Ectodermal cell (in vitro differentiated cells): ENCODE results near the gene GALNTL6.

Experiments used
- H3K27ac ChIP-seq: 2 replicates; pipeline ENCODE4 v1.7.0; 2013; ENCODE audit warnings: mild to moderate bottlenecking, low read depth, low read length; ENCODE audit not compliant: insufficient read depth, poor library complexity, severe bottlenecking
- H3K27me3 ChIP-seq: 2 replicates; pipeline ENCODE4 v1.7.0; 2013; ENCODE audit warnings: mild to moderate bottlenecking, low read length; ENCODE audit not compliant: insufficient read depth, control insufficient read depth, poor library complexity, severe bottlenecking
- H3K36me3 ChIP-seq: one replicate; pipeline ENCODE4 v1.7.0; 2013; ENCODE audit warnings: low read length; ENCODE audit not compliant: control insufficient read depth, insufficient read depth
- H3K4me1 ChIP-seq: one replicate; pipeline ENCODE4 v1.7.0; 2013; ENCODE audit warnings: low read length; ENCODE audit not compliant: control insufficient read depth, insufficient read depth
- H3K4me3 ChIP-seq: 2 replicates; pipeline ENCODE4 v1.7.0; 2013; ENCODE audit warnings: low read depth, low read length, control low read depth; ENCODE audit not compliant: insufficient read depth
- H3K9me3 ChIP-seq: 2 replicates; pipeline ENCODE4 v1.7.0; 2013; ENCODE audit warnings: mild to moderate bottlenecking, low read length, moderate library complexity; ENCODE audit not compliant: control insufficient read depth
- WGBS, 2 experiments: methylation state at CpG; one replicate each; pipeline ENCODE4 v1.1.7; 2013; ENCODE audit warnings: missing lambda C conversion rate in 2 of 2; 5-methylcytosine and 5-hydroxymethylcytosine counted together

Gene GALNTL6

DNA sequence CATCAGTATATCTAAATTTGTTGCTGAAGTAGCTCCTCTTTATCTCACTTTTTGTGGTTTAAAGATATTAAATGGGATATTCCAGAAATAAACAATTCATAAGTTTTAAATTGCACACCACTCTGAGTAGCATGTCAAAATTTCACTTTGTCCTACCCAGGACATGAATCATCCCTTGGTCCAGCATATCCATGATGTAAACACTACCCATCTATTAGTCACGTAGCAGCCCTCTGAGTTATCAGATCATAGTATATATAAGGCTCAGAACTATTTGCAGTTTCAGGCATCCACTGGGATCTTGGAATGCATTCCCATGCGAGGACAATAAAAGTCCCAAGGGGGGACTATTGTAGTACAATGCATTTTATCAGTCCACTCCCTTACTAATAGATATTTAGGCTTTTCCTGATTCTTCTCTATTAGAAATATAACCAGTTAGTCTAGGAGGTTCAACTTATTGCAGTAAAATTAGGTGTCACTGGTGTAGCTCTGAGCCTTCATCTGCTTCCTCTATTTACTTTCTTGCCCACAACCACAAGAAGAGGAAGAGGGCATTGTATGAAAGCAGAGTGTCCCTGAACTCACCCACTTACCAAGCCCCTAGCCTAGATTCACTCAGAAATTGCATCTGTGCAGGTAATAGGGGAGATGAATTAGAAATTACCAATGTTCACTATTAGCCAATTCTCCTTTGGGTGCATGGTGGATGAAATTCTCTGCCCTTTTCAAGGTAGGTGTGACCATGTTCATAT, 945.6 kb downstream of the GALNTL6 start:
- no peaks in the 10 kb centered on the region for H3K36me3 ChIP-seq
- WGBS, 2 experiments = 87 to 95% methylated on average over 2 of the region's 2 CpGs
- no peaks in the 10 kb centered on the region for H3K27me3 ChIP-seq
- no peaks in the 10 kb centered on the region for H3K4me1 ChIP-seq
- no peaks in the 10 kb centered on the region for H3K9me3 ChIP-seq
- no peak overlapping the region for H3K4me3 ChIP-seq
- no peak overlapping the region for H3K27ac ChIP-seq

DNA sequence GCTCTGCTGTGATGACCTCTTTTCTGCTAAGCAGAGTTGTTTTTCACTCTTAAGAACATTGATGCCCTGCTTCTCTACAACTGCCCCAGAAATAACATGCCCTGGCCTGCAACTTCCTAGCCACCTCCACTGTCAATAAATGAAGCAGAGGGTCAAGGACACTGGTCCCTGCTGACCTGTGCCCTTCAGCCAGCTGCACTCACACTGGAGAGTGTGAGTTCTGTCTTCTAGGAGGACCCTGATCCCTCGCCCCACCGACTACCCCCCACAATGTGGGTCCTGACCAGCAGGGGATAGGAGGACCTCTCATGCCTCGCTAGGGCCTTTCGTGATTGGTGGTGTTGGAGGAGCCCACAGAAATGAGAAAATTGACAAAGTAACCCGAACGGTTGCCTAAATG, 947.3 kb downstream of the GALNTL6 start:
- Histone ChIP-seq H3K27ac (no peak overlapping the region), H3K9me3 (no peaks in the 10 kb centered on the region), H3K36me3 (no peaks in the 10 kb centered on the region), H3K4me3 (no peak overlapping the region), H3K27me3 (no peaks in the 10 kb centered on the region), H3K4me1 (no peaks in the 10 kb centered on the region)
- 95 to 97% methylated on average over 6 of the region's 6 CpGs for WGBS, 2 experiments

DNA sequence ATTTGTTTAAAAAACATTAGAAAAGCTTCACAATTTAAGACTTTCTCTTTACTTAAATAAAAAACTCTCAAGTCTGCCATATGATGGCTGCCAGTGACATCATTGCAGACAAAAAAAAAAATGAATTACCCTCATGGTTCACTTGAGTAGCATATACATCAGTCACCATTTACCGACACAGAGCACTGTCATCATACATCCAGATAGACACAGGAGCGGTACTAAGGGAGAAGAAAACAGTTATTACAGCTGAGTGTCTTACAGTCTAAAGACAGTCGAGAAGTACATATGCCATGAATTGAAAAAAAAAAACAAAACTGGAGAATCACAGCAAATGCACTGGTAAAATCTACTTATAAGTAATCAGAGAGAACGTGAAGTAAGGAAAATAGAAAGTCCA, 949.7 kb downstream of the GALNTL6 start:
- Histone ChIP-seq H3K9me3 (no peaks in the 10 kb centered on the region), H3K27me3 (no peaks in the 10 kb centered on the region), H3K36me3 (no peaks in the 10 kb centered on the region), H3K4me3 (no peak overlapping the region), H3K4me1 (no peaks in the 10 kb centered on the region), H3K27ac (no peak overlapping the region)
- 93 to 98% methylated on average over 4 of the region's 4 CpGs for WGBS, 2 experiments

DNA sequence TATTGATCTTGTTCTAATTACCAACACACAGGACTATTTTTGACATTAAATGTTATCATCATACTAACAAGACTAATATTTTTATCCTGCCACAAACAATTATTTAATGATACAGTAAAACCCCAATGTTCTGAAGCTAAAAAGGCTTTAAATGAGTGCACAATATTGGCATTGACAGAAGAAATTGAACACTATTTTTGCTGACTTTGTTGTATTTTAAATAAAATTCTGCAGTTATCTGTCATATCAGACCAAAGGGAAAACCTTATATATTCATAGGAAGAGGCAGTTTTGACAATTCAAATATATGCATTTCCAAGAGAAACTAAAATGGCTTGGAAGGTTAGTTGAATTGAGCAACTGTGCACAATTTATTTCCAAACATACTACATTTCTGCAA, 957.6 kb downstream of the GALNTL6 start:
- Histone ChIP-seq H3K27me3 (no peaks in the 10 kb centered on the region), H3K9me3 (no peaks in the 10 kb centered on the region), H3K27ac (no peak overlapping the region), H3K4me3 (no peak overlapping the region), H3K4me1 (no peaks in the 10 kb centered on the region), H3K36me3 (no peaks in the 10 kb centered on the region)

DNA sequence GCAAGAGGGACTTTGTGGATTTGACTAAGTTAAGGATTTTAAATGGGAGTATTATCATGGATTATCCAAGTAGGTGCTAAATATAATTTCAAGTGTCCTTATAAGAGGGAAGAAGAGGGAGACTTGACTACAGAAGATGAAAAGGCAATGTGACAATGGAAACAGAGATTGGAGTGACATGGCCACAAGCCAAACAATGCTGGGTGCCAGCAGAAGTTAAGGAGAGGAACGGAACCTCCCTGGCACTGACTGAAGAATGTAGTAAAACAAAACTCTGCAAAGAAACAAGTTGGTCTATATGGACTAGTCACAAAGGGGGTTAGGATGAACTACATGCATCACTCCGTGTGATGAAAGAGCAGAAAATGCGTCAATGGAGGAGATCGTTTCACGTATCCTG, 959.6 kb downstream of the GALNTL6 start:
- Histone ChIP-seq H3K36me3 (no peaks in the 10 kb centered on the region), H3K27ac (no peak overlapping the region)
- 82 to 86% methylated on average over 5 of the region's 5 CpGs for WGBS, 2 experiments

DNA sequence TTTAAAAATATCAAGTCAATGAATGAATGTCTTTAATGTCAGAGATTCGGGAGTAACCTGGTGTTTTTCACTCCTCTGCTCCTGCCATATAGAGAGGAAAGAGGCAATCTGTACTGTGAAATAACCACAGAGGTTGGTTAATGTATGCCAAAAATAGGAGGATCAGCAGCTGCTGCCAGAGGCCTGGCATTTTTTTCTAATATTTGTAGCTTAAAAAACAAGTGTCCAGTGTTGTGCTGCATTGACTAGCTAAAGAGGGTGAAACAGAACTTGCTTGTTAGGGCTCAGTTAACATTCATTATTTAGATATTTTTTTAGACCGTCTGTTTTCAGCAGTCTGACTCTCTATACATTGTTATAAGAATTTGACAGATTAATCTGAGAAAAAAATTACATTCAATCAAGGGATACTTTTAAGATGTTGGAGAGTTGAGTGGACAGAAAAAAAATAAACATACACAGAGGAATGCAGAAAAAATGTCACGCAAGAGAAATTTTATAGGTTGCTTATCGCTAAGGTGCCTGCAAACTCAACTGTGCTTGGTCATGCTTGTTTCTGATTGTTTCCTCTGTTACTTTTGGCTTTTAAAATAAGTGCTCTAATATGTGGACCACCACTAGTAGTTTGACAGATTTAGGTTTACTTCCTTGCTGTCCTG, 963.1 kb downstream of the GALNTL6 start:
- no peak overlapping the region for H3K4me3 ChIP-seq
- H3K27ac ChIP-seq = no peak overlapping the region
- no peaks in the 10 kb centered on the region for H3K36me3 ChIP-seq
- H3K9me3 ChIP-seq = no peaks in the 10 kb centered on the region
- WGBS, 2 experiments = 96% methylated on average over 3 of the region's 4 CpGs
- no peaks in the 10 kb centered on the region for H3K4me1 ChIP-seq
- H3K27me3 ChIP-seq = no peaks in the 10 kb centered on the region

More for the DNA sequence above, 959.6 kb downstream of the GALNTL6 start:
- no peaks in the 10 kb centered on the region for H3K27me3 ChIP-seq
- no peaks in the 10 kb centered on the region for H3K4me1 ChIP-seq
- H3K4me3 ChIP-seq = no peak overlapping the region
- no peaks in the 10 kb centered on the region for H3K9me3 ChIP-seq

DNA sequence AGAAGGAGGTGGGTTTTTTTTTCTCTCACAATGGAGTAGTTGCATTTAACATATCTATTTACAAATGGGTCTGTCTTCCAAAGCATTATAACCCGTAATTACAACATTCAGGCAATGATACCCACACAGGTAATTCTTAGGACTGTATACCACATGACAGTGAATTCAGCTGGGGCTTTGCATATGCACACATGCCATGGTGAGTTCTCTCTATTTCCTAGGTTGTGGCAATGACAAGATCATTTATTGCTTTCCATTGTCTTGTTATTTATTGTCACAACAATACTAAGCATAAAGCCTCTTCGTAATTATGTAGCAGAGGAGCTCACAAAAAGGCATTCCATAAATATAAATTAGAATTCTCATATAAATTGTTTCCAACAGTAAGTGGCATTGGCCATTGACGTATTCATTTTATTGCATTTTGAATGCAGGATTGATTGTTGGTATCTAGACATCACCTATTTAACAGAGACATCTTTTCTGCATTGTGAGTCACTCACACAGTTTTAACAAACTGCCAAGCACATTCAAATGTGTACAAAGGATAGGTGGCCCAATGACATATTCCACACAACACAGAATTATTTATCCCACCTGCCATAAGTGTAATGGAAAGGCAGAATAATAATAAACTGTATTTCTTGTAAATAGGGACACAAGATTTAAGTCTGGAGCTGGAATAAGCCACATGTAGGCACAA, 964.7 kb downstream of the GALNTL6 start:
- Histone ChIP-seq H3K4me1 (no peaks in the 10 kb centered on the region), H3K4me3 (no peak overlapping the region), H3K27me3 (no peaks in the 10 kb centered on the region), H3K9me3 (no peaks in the 10 kb centered on the region), H3K36me3 (no peaks in the 10 kb centered on the region), H3K27ac (no peak overlapping the region)
- WGBS, 2 experiments = 89 to 94% methylated on average over 1 to 3 of the region's 3 CpGs

DNA sequence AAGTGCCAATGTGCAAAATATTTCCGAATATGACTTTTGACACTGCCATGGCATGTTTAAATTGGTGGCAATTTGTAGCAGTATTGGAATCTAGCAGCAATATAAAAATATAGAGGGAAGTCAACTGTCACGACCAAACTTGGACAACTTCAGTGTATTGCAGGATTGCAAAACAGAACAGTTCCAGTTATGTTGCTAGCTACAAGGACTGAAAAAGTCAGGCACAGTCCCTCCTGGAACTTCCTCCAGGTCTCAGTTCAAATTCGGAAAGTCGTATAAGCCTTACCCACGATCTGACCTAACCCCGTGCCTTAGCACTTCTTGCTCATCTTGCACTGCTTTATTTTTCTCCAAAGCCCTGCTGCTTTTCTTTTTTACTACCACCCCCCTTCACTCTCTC, 965.4 kb downstream of the GALNTL6 start:
- Histone ChIP-seq H3K9me3 (no peaks in the 10 kb centered on the region), H3K36me3 (no peaks in the 10 kb centered on the region), H3K27ac (no peak overlapping the region), H3K27me3 (no peaks in the 10 kb centered on the region), H3K4me3 (no peak overlapping the region), H3K4me1 (no peaks in the 10 kb centered on the region)
- WGBS, 2 experiments = 79% methylated on average over 6 of the region's 6 CpGs

DNA sequence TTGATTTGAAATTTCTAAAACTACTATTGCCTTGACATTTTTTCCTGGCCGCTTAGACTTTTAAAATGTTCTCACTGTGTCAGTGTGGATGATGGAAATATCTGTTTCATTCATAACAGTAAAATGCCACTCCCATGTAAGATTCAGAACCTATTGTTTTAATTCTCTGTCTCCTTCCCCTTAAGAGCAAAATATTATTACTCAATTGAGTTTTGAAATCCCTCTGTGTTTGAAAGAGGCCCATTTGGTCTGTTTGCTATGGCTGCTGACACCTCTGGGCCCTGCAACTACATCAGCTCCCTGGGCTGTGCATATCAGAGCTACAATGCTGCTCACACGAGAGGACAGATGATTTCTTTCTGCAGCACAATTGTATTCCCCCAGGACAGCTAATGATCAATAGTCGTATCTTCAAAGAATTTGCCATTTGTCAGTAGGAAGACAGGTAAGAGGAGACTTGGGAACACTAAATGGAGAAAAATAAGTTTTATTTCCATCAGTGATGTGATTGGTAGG, 967.4 kb downstream of the GALNTL6 start:
- Histone ChIP-seq H3K36me3 (no peaks in the 10 kb centered on the region), H3K27ac (no peak overlapping the region), H3K27me3 (no peaks in the 10 kb centered on the region), H3K4me3 (no peak overlapping the region), H3K4me1 (no peaks in the 10 kb centered on the region), H3K9me3 (no peaks in the 10 kb centered on the region)
- 76 to 85% methylated on average over 2 to 3 of the region's 3 CpGs for WGBS, 2 experiments

DNA sequence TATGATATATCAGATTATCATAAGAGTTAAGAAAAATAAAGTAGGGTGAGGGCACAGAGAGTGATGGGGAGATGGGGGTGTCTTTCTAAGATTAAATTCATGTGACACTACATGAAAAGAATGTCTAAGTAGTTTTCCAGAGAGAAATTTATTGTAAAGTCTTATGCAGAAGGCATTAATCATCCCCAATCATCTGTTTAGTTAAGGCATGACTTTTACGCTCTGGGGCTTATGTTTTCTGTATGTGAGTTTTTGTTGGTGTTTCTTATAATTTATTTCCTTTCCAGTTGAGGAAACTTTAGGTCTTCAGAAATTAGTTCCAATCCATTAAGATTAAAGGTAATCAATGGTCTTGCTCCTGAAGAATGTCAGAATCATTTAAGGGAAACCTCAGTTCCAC, 972.4 kb downstream of the GALNTL6 start:
- H3K4me3 ChIP-seq = no peak overlapping the region
- no peak overlapping the region for H3K27ac ChIP-seq
- no peaks in the 10 kb centered on the region for H3K36me3 ChIP-seq
- no peaks in the 10 kb centered on the region for H3K9me3 ChIP-seq
- 93% methylated on average over 1 of the region's 1 CpG; no CpG with 5 or more reads in 1 of the 2 experiments for WGBS, 2 experiments
- H3K4me1 ChIP-seq = no peaks in the 10 kb centered on the region
- no peaks in the 10 kb centered on the region for H3K27me3 ChIP-seq
